GM19395 (cell line): ENCODE data around the gene TMEM131.
A peak's percentile ranks its signal among the peaks of the same experiment; 100 is the strongest.

Source experiments
- ATAC-seq: cut with Tn5 transposase; IDR thresholded peaks from one replicate; pipeline ENCODE4 v1.9.1; 2021; ENCODE audit warnings: mild to moderate bottlenecking, moderate library complexity; ENCODE audit not compliant: unreplicated experiment

TMEM131 gene

DNA sequence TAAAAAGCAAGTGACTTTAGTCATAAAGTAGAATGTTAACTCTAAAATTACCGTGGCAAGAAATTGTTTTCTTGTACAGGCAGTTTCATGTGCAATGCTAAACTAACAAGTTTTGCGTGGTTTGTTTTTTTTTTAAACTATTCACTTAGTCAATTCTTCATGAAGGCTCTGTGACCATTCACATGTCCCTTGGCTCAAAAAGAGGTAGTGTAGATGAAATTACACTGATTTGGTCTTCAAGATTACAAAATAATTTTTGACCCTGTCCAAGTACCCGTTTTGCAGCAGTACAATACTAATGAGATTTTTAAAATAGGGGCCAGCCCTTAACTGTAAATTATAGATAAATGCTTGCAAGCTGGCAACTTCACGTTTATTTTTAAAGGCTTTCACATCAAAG lies 1.3 kb downstream of the TMEM131 start:
- ATAC-seq, result no peak

DNA sequence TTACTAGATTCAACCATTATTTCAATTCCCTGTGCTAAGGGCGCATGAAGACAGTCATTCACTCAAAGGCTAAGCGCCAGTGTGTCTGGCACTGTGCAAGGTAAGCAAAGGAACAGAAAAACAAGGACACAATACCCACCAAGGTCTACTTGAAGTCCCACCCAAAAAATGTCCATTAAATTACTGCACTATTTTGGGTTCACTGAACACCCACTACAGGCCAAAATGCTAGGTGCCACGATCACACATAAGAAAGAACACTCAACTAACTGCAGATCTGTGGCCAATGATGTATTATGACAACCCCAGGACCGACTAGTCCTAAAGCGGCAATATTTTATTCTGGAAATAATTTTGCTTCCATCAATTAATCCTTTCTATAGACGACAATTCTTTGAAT lies 1.8 kb downstream of the TMEM131 start:
- ATAC-seq, result no peak

DNA sequence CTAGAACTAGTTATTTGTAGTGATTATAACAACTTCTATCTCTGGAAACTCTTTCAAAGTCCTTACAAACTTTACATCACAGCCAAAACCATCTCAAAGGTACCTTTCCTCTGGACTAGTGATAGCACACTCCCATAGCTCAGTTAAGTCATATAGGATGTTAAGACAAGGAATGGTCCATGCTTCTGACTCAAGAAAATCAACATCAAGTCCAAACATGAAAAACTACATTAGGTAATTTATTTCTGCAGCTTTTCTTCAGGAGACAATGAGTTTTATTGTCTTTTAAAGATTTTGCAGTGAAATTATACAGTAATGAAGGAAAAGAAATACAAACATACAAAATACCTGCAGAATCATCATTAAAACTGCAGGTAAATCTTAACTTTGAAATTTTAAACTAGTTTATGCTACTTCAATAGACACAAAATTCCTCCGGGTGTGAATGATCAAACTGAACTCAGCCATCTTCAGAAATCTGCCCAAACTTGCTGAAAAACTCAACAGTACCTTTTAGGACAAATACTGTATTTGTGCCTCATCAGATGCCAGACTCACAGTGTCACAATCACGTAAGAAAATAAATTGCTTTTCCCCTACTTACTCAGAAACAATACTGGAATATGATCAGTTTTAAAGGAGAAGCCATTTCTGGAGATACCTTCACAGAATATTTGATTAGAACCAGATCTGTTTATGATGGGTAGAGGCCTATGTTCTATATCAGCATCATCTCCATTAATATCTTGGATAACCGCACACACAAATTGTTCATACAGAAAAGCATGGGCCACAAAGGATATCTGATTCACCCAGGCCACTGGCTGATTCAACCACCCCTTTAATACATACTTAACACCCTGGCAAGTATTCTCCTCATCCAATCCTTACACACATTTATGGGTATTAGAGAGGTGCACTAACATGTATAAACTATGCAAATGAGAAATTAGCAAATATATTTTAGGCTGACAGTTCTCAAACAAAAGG lies 2.6 kb downstream of the TMEM131 start:
- no peak for ATAC-seq

DNA sequence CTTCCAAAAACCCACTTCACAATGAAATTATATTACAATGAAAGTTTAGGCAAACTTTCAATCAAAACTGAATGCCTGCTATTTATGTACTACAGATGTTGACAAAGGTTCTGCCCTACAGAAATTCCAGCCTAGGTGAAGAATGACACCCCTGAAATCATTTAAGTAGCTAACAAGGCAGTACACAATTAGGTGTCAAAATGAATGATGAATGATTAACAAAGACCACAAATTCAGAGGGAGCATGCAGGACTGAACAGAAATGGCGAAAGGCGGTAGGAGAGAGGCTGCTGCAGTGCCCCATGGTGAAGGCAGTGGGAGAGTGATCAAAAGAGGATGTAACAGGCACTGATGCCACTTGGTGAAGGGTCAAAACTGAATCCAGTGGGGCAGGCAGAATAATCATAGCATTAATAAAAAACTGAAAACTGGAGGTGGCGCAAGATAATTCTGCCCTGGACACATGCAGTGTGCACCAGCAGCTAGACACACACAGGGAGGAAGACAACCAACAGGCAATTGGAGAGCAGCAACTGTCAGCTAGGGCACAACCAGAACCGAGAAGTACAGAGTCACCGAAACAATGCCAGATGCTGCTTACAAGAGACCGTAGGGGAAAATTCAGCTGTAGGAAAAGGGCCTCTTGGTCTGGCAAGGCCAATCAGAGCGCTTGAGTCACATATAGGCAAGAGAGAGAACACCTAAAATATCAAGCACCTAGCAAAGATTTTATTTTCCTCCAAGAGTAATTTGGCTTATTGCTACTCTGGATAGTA lies 4.5 kb downstream of the TMEM131 start:
- ATAC-seq, result no peak

DNA sequence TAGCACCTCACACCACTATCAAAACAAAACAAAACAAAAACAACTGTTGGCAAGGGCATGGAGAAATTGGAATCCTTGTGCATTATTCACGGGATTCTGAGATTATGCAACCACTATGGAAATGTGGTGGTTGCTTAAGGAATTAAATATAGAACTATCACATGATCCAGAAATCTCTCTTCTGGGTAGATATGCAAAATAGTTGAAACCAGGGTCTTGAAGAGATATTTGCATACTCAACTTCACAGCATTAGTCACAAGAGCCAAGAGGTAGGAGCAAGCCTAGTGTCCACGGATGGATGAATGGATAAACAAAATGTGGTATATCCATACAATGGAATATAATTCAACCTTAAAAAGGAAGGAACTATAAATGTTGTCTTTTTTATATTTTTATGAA lies 7.0 kb downstream of the TMEM131 start:
- ATAC-seq, result no peak

DNA sequence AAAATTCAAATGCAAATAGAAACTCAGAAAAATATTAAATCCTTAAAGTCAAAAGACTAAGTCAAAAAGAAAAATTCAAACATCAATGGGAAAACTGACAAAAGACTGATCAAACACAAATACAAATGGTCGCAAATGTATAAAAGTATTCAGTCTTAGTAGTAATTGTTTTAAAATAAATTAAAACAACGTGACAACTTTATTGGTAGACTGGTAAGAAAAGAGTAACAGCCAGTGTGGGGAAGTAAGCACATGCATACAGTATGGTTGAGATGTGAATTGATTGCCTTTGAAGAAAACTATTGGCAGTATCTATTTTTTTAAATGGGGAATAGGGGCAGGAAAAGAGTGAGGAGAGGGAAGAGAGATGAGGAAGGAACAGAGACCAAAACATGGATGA lies 9.8 kb downstream of the TMEM131 start:
- ATAC-seq, result no peak

DNA sequence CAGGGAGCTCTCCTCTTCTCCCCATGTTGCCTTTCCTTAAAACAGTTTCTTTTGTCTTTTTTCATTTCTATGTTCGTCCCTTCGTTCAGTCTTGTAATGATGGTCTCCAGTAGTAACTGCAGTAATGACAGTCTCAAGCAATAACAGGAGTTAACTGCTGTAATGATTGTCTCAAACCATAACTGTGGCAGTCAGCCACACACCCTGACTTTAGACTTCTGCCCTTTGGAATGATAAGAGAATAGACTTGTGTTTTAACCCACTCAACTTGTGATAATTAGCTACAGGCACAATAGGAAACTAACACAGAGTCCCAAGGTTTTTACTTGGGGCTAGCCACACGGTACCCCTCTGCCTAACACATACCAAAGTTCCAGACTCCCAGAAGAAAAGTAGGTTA lies 12.1 kb downstream of the TMEM131 start:
- ATAC-seq, result no peak

DNA sequence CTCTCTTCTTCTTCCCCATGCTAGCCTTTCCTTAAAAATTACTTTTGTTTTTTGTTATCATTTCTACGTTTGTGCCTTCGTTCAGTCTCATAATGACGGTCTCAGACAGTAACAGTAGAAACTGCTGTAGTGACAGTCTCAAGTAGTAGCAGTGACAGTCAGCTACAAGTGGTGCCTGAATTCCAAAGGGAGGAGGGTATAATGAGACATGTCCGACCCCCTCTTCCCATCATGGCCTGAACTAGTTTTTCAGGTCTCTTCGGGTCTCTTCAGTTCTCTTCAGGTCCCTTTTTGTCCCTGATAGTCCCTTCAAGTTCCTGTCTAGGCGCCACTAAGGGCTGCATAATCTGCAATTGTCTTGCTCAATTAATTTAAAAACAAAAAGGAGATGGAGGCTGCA lies 12.6 kb downstream of the TMEM131 start:
- ATAC-seq, result no peak

DNA sequence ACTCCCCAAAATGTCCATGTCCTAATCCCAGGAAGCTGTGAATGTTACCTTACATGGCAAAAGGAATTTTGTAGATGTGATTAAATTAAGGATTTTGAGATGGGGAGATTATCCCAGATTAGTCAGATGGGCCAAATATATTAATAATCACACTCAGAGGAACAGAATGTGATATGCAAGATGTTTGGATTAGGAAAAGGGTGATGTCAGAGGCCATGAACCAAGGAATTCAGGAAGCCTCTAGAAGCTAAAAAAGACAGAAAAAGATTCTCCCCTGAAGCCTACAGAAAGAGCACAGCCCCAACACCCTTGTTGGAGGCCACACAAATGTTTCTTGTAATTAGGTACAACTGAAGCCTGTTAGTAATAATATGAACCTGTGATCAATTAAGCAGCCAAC lies 13.1 kb downstream of the TMEM131 start:
- ATAC-seq, result no peak

DNA sequence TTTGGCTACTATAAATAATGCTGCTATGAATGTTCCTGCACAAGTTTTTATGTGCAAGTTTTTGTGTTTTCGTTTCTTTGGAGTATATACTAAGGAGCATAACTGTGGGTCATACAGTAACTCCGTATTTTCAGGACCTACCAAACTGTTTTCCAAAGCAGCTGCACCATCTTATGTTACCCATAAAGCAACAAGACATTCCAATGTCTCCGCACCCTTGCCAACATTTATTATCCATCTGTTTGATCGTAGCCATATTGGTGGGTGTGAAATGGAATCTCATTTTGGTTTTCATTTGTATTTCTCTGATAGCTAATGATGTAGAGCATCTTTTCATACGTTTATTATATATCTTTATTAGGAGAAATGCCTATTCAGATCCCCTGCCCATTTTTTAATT lies 13.8 kb downstream of the TMEM131 start:
- ATAC-seq, result no peak

DNA sequence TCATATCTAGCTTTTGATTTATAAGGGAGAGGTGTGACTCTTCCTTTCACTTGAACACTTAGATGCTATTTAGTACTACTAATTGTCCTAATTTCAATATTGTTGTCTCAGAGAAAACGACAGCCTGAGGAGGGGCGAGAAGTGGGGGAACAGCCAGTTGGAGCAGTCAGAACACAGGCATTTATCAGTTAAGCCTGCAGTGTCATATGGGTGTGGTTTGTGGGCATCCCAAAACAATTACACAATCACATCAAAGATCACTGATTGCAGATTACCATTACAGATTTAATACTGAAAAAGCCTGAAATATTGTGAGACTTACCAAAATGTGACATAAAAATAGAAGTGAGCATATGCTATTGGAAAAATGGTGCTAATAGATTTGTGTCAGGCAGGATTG lies 15.8 kb downstream of the TMEM131 start:
- ATAC-seq, result no peak

DNA sequence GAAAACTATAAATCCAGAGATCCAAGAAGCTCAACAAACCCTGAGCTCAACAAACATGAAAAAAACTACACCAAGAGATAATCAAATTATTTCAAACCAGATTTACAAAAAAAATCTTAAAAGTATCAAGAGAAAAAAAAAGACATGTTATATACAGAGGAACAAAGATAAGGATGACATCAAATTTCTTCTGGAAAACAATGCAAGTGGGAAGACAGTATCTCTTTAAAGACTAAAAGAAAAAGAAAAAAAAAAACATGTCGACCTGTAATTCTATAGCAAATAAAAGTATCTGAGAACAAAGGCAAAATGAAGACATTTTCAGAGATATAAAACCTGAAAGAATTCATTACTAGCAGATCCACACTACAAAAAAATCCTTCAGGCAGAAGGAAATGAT lies 21.3 kb downstream of the TMEM131 start:
- no peak for ATAC-seq

DNA sequence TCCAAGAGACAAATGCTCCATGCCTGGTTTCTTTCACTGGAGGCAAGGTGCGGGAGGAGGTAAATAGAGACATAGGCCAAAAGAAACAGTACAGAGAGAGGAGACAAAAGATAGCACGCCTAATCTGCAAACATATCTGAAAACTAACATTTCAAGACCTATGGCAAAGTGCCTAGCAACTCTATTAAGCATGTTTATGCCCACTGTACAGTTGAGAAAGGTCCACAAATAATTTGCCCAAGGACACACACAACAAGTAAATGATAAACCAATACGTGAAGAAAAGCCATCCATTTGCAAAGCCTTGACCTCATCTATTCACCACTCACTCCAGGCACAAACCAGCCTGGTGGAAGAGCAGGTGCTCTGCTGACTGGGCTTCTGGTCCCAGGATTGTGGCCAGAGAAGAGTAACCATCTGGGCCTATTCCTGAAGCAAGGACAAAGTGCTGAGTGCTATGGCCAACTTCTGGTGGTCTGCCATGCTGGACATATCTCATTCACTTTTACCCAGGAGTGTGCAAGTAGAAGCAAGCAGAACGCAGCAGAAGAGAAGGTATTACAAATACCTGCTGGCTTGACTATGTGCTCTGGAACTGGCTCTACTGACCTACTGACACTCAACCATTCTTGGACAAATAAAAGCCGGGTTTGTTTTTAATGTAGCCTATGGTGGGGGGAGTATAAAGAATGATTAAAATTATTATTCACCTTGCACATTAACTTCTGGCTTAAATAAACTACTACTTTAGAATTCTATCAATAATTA lies 25.3 kb downstream of the TMEM131 start:
- ATAC-seq, result no peak

DNA sequence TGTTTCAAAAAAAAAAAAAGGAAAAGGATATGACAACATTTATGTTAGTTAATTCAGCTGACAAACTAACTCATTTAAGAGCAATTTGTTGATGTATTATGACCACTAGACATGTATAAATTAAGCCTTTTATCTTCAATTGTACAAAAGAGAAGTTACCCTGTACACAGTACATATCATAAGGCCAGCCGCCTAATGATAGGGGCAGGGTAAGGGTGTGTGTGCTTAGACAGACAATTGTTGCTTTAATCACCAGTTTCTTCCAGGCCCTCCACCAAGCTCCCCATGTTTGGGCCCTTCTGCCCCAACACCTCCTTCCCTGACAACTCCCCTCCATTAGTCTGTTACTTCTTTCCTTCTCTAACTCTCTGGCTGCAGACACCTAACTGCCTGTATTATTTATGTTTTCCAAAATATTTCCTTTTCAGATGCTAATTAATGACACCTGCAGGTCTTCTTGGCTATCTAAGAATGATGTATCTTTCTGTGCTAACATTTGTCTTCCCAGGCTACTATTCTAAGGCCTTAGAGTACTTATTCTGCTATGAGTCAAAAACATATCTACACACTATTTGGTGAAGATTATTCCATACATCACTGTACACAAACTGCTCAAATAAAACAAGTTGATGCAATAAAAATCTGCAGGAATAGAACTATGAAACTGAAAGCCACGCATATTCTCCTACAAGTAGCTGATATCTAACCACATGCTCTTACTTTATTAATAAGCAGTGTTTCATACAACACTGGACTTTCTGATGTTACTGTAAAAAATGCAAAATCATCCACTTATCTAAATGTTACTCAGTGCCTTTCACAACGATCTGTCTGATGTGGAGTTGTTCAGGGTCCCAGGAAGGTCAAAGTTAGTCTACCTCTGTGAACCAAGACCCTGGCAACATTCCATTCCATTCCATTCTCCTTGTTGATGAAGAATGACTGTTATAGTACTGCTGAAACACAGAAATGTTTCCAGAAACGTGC lies 26.4 kb downstream of the TMEM131 start:
- ATAC-seq, result no peak

DNA sequence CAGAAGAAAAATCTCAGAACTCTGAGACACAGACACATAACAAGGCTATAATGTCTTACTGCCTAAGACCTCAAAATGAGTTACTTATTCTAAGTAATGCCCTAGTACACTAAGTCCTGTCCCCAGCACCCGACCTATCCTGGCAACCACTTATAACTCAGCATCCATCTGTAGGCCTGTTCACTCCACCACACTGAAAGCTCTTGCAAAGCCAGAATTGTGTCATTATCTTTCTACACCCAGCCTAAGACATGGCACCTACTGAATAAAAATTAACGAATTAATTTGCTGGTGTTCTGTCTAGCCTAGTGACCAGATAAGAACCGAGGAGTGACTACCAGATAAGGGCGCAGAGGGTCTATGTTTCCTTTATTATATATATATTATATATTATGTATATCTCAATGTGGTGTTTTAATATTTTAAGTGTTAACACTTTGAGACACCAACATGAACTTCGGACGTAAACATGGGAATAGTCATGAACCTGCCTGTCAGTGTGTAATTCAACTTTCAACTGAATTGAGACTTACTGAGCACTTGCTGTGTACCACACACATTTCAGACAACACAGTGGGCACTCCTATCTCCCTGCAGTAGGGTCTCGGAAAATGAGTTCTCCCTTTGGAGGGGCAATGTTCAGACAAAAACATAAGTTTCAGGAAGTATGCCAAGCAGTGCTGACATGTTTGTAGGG lies 27.7 kb downstream of the TMEM131 start:
- no peak for ATAC-seq

DNA sequence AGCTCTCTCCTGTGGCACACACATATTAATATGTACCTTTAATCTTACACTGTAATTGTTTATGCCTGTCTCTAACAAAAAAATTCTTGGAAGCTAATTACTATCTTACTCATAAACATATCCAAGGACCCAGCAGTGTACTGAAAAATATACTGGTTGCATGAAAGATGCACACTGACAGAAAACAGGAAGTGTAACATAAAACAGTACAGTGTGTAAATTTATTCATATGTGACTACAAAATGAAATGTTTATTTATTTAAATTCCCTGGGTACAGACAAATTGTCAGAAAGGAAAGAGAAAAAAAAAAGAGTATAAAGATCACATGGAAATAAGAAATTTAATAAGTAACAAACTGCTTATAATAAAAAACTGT lies 28.5 kb downstream of the TMEM131 start:
- no peak for ATAC-seq

DNA sequence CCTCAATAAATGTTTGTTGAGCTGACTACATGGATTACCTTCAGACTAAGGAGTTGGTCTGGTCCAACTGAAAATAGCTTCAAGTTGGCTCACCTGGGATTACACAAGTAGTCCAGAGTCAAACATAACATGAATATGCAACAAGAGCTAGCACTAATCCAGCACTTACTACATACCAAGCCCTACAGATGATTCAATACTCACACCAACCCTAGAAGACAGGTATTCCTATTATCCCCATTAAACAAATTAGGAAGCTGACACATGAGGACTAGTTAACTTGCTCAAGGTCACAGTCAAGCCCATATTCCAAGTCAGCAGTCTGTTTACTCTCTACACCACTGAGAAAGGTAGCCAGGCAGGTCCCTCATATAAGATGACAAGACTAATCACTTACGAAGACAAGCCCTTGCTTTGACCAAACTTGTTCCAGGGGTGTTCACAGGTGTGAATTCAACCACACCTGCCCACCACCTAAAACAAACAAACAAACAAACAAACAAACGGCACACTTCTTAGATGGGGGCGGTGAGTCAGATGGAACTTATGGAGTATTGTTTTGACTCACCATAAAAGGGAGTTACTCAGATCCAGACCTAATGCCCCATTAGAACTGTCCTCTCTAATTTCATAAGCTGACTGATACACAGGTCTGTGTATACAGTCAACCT lies 29.1 kb downstream of the TMEM131 start:
- peak; percentile 76 for ATAC-seq

DNA sequence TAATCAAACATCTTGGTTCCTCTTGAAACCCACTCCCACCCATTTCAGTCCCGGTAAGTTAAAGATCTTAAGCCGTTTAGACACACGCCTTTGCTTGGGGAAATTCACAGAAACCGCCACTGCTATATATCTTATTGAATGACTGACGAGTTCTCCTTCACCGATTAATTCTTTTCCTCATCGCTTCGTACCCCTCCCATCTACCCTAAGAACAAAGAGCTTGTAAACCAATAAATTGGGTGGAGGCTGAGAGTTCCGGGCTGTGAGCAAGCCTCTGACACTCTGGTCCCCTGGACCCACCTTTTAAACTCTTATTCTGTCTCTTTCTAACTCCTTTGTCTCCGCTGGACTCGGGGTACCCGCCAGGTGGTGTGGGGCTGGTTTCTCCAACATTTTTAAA lies 30.6 kb downstream of the TMEM131 start:
- no peak for ATAC-seq

DNA sequence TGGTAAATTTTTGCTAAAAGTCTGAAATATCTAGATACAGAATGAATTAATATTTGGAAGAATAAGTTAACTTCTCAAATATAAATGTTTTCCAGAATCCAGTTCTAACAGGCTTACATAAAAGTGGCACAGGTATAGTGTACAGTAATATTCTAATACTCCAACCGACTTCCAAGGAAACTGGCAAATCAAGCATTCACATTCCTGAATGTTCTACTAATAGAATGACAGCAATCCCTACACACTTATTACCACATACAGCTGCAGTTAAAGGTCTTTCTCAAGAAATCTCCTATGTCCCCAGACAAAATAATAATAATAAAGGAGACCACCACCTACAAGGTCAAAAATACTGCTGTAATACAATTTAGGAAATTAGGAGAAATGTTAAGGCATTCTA lies 31.9 kb downstream of the TMEM131 start:
- ATAC-seq, result no peak
